Left ventricle myocardium inferior (tissue), 1 donor: Measurements from ENCODE around the gene GPR137. TPM values are rescaled to one million over a fixed set of nuclear protein-coding genes. Genes with fewer than 3 reads are reported as not detected.

Experiments
- DNase-seq: peaks from one replicate; pipeline ENCODE4 v3.0.0-alpha.2; 2020
- H3K27ac ChIP-seq: fragments of 200-600 bp; replicated peaks from 2 replicates; pipeline ENCODE4 v1.8.0; 2021
- H3K27me3 ChIP-seq: fragments of 200-600 bp; 2 replicates; pipeline ENCODE4 v1.8.0; 2021; ENCODE audit warnings: low read depth
- H3K36me3 ChIP-seq: fragments of 200-600 bp; 2 replicates; pipeline ENCODE4 v1.8.0; 2021
- H3K4me1 ChIP-seq: fragments of 200-600 bp; 2 replicates; pipeline ENCODE4 v1.8.0; 2021
- H3K4me3 ChIP-seq: fragments of 200-600 bp; 2 replicates; pipeline ENCODE4 v1.8.0; 2021; ENCODE audit warnings: mild to moderate bottlenecking, moderate library complexity
- H3K9me3 ChIP-seq: fragments of 200-600 bp; replicated peaks from 2 replicates; pipeline ENCODE4 v1.8.0; 2021
- intact Hi-C: fragments of 100-400 bp; cut with micrococcal nuclease; formaldehyde crosslinking; loops from one replicate; pipeline ENCODE4 v1.11.0; 2022
- total RNA-seq: library from RNA; stranded (reverse); fragmentation: NEBNext Ultra II Directional; extraction: Animal tissue kit (Norgen Biotek cat#: 25700); gene quantifications from one replicate; pipeline ENCODE4 v1.2.1, GENCODE V29; 2021
- TF ChIP-seq, protein P1 (sequence below): fragments of 200-600 bp; IDR thresholded peaks from 2 replicates; pipeline ENCODE4 v1.8.0; 2021; ENCODE audit warnings: antibody characterized with exemption, mild to moderate bottlenecking, borderline replicate concordance
- donor health status: DM: no; HTN: yes; CAD: no; lungs with severe emphysema.

The GPR137 gene
- total RNA-seq, 1 donor from 2014 or later = 28.4 TPM

DNA sequence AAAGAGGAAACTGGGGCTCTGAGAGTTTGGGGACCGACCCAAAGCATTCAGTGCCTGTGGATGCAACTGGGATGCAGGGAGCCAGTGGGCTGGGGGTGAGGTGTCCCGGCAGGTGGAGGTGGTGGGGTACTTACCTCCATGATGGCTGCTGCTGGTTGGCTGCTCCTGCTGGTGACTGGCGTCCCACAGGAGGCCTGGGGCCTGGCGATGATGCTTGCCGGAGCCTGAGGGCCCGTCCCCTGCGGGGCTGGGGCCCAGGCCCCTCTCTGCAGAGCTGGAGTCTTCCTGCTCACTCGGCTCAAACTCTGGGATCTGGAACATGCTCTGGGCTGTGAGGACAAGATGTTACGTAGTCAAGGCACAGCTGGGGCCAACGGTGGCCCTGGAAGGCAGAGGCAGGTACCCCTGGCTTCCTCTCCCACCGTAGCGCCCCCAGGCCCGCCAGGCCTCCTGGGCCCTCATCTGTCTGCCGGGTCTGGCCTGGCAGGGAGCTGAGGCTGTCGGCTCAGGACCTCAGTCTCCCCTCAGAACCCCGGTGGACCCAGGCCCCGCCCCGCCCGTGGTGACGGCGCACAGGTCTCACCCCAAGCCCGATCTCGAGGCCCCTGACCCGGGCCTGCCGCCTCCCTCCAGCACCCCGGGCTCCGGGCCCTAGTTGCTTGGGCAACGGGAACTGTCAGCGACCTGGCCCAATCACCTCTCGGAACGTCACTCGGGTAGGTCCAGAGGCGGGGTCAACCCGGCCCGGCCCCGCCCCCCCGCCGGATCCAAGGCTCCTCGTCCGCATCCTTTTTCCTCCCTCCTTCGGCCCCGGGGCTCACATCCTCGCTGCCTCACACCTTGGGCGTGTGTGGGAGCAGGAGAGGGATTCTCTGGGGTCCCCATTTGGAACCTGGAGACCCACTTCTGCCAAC lies 1.3 kb upstream of the GPR137 start, which contains the start of gene BAD:
TSS of gene BAD (minus strand) at position 618 of the 914 bp plus-strand sequence. CDS start at position 321, 297 bp downstream.
- H3K4me1 ChIP-seq = peaks cover 54% of the 10 kb centered on the region
- peak; percentile 95 for DNase-seq
- intact Hi-C loops = no loop called here

DNA sequence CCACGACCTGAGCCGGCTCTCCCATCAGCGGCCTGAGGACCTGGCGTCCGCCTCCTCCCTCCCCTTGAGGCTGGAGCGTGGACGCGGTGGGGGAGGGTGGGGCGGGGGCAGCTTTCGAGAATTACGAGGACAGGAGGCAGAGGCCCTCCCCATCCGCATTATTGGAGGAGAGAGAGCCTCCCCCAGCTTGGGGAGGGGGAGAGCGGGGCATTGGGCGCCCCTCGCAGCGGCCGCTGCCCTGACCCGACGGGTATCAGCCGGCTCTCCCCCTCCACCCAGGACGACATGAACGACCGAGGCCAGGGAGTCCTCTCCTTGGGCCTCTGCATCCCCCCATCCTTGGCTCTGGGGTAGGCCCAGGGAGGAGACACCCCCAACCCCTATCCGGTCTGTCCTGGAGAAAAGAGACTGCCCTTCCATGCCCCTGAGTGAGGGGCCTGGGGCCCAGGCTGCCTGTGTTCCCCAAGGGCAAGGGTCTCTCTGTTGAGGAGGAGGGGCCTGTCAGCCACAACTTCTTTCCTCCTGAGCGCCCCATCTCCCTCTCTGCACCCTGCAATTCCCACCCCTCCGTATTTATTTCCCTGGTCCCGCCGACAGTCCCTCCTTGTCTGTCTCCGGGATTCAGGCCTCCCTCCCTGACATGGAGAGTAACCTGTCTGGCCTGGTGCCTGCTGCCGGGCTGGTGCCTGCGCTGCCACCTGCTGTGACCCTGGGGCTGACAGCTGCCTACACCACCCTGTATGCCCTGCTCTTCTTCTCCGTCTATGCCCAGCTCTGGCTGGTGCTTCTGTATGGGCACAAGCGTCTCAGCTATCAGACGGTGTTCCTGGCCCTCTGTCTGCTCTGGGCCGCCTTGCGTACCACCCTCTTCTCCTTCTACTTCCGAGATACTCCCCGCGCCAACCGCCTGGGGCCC lies 495 bp downstream of the GPR137 start:
- Histone ChIP-seq H3K36me3 (peaks cover 15% of the 10 kb centered on the region), H3K4me3 (peak overlapping the region; percentile 92), H3K9me3 (no peaks in the 10 kb centered on the region), H3K27me3 (peaks cover 15% of the 10 kb centered on the region), H3K4me1 (peaks cover 52% of the 10 kb centered on the region), H3K27ac (peak overlapping the region; percentile 98)
- intact Hi-C loops = no loop called here
- no peak for DNase-seq
- TF ChIP-seq, protein P1, sequence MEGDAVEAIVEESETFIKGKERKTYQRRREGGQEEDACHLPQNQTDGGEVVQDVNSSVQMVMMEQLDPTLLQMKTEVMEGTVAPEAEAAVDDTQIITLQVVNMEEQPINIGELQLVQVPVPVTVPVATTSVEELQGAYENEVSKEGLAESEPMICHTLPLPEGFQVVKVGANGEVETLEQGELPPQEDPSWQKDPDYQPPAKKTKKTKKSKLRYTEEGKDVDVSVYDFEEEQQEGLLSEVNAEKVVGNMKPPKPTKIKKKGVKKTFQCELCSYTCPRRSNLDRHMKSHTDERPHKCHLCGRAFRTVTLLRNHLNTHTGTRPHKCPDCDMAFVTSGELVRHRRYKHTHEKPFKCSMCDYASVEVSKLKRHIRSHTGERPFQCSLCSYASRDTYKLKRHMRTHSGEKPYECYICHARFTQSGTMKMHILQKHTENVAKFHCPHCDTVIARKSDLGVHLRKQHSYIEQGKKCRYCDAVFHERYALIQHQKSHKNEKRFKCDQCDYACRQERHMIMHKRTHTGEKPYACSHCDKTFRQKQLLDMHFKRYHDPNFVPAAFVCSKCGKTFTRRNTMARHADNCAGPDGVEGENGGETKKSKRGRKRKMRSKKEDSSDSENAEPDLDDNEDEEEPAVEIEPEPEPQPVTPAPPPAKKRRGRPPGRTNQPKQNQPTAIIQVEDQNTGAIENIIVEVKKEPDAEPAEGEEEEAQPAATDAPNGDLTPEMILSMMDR = no peak

More for the DNA sequence above, 1.3 kb upstream of the GPR137 start, which contains the start of gene BAD:
- Histone ChIP-seq H3K27ac (peak within 1 kb of the TSS; percentile 98), H3K36me3 (peaks cover 22% of the 10 kb centered on the region), H3K9me3 (no peaks in the 10 kb centered on the region), H3K27me3 (no peaks in the 10 kb centered on the region), H3K4me3 (peak within 1 kb of the TSS; percentile 92)
- TF ChIP-seq, protein P1 = no peak

DNA sequence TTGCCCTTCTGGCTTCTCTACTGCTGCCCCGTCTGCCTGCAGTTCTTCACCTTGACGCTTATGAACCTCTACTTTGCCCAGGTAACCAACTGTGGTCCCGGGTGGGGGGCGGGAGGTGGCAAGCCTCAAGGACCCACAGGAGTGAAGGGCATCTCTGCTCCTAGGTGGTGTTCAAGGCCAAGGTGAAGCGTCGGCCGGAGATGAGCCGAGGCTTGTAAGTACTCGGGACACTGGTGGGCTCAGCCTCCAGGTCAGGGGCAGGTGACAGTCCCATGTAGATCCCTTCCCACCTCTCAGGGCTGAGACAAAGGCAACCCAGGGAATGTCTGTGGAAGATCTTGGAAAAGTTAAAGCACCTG lies 1.1 kb downstream of the GPR137 start:
- H3K4me3 ChIP-seq = no peak overlapping the region
- H3K9me3 ChIP-seq = no peaks in the 10 kb centered on the region
- TF ChIP-seq, protein P1 = no peak
- no peak for DNase-seq
- H3K27ac ChIP-seq = no peak overlapping the region
- intact Hi-C loops = no loop called here
- peaks cover 9% of the 10 kb centered on the region for H3K36me3 ChIP-seq
- peaks cover 21% of the 10 kb centered on the region for H3K27me3 ChIP-seq
- peaks cover 52% of the 10 kb centered on the region for H3K4me1 ChIP-seq

DNA sequence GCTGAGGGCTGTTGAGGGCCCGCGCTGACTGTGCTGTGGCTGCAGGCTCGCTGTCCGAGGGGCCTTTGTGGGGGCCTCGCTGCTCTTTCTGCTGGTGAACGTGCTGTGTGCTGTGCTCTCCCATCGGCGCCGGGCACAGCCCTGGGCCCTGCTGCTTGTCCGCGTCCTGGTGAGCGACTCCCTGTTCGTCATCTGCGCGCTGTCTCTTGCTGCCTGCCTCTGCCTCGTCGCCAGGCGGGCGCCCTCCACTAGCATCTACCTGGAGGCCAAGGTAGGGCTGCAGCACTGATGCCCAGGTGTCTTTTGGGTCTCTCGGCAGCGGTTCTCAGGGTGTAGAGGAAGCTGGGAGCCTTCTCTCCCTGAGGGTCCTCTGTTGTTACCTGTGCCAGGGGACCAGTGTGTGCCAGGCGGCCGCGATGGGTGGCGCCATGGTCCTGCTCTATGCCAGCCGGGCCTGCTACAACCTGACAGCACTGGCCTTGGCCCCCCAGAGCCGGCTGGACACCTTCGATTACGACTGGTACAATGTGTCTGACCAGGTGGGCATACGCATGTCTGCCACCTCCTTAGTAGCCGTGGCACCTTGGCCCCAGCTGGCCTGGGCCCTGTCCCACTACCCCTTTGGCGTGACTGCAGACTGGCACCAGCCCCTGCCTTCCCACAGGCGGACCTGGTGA lies 2.2 kb downstream of the GPR137 start:
- DNase-seq = no peak
- Histone ChIP-seq H3K9me3 (no peaks in the 10 kb centered on the region), H3K4me1 (peaks cover 52% of the 10 kb centered on the region), H3K36me3 (no peaks in the 10 kb centered on the region), H3K27ac (no peak overlapping the region), H3K27me3 (peaks cover 32% of the 10 kb centered on the region), H3K4me3 (no peak overlapping the region)
- TF ChIP-seq, protein P1 = no peak
- intact Hi-C loops = no loop called here

DNA sequence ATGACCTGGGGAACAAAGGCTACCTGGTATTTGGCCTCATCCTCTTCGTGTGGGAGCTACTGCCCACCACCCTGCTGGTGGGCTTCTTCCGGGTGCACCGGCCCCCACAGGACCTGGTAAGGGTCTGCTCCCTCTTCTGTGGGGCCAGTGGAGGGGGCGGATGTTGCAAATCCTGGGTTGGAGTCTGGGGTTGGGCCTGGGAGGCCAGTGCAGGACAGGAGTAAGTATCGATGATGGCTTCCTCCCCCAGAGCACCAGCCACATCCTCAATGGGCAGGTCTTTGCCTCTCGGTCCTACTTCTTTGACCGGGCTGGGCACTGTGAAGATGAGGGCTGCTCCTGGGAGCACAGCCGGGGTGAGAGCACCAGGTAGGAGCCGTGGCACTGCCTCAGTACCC lies 2.7 kb downstream of the GPR137 start:
- intact Hi-C loops = no loop called here
- TF ChIP-seq, protein P1 = no peak
- H3K36me3 ChIP-seq = no peaks in the 10 kb centered on the region
- DNase-seq = no peak
- H3K27me3 ChIP-seq = peaks cover 37% of the 10 kb centered on the region
- no peaks in the 10 kb centered on the region for H3K9me3 ChIP-seq
- peaks cover 47% of the 10 kb centered on the region for H3K4me1 ChIP-seq
- no peak overlapping the region for H3K4me3 ChIP-seq
- H3K27ac ChIP-seq = no peak overlapping the region
